Measurements from ENCODE around the gene PARD3. TPM values are rescaled to one million over a fixed set of nuclear protein-coding genes. Genes with fewer than 3 reads are reported as not detected.
"Not testable (repeated sequence)": the region's sequence is repeated elsewhere in the genome, so short reads cannot be mapped to it uniquely, and the experiment has no call there.

The PARD3 gene
- total RNA-seq, 3 donors from 2014 or later (not counting 1 experiment from before 2014, with no cell fraction given), result 0.14 to 0.49 (median 0.38) TPM

DNA sequence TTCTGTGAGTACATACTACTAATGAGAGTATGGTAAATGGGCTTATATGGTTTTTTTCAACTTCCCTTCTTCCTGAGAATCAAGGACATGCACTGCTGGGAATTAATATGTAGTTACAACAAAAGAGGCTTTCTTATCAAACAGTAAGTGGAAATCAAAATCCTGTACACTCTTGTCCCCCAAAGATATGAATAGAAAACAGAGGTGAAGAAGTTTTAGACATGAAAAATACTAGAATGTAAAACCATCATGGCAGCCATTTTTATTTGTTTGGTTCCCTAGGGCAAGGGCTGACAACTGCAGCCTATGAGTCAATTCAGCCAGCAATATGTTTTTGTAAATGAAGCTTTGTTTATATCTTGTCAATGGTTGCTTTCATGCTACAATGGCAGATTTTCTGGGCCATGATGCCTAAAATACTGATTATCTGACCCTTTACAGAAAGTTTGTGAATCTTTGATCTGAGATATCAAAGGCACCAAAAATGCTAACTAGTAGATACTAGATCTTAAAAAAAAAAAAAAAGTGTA, 422.4 kb downstream of the PARD3 start:
- H3K36me3 ChIP-seq (ENCODE audit: control insufficient read depth, insufficient read depth, low read length), result no peaks in the 10 kb centered on the region
- Mint-ChIP-seq H3K27me3 (ENCODE audit: low read depth in 2 of 2) (peaks cover 0 to 9% of the 10 kb centered on the region in 2 donors), H3K27ac (no peak overlapping the region), H3K9me3 (no peaks in the 10 kb centered on the region), H3K4me1 (no peaks in the 10 kb centered on the region), H3K4me3 (no peak overlapping the region), H3K36me3 (no peaks in the 10 kb centered on the region)
- intact Hi-C loops (cut with micrococcal nuclease), result no loop called here
- TF ChIP-seq, protein P1, sequence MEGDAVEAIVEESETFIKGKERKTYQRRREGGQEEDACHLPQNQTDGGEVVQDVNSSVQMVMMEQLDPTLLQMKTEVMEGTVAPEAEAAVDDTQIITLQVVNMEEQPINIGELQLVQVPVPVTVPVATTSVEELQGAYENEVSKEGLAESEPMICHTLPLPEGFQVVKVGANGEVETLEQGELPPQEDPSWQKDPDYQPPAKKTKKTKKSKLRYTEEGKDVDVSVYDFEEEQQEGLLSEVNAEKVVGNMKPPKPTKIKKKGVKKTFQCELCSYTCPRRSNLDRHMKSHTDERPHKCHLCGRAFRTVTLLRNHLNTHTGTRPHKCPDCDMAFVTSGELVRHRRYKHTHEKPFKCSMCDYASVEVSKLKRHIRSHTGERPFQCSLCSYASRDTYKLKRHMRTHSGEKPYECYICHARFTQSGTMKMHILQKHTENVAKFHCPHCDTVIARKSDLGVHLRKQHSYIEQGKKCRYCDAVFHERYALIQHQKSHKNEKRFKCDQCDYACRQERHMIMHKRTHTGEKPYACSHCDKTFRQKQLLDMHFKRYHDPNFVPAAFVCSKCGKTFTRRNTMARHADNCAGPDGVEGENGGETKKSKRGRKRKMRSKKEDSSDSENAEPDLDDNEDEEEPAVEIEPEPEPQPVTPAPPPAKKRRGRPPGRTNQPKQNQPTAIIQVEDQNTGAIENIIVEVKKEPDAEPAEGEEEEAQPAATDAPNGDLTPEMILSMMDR (IDR thresholded peaks at IDR 0.05), result no peak
- no peak for ATAC-seq
- no peaks in the 10 kb centered on the region for H3K27me3 ChIP-seq (ENCODE audit: control insufficient read depth, insufficient read depth, low read length)
- H3K4me3 ChIP-seq (ENCODE audit: low read length), result no peak overlapping the region
- H3K4me1 ChIP-seq (ENCODE audit: control insufficient read depth, insufficient read depth, low read length), result no peaks in the 10 kb centered on the region
- no peaks in the 10 kb centered on the region for H3K9me3 ChIP-seq (ENCODE audit: control insufficient read depth, insufficient read depth, low read length)
- no peak for DNase-seq
- no peak overlapping the region for H3K27ac ChIP-seq (ENCODE audit: low read length)

GRCh38 chr10:34391168-34391567, 423.9 kb downstream of the PARD3 start:
- H3K36me3 Mint-ChIP-seq; H3K27ac ChIP-seq (ENCODE audit: low read length); H3K9me3 ChIP-seq (ENCODE audit: control insufficient read depth, insufficient read depth, low read length); ATAC-seq; H3K4me3 ChIP-seq (ENCODE audit: low read length); H3K36me3 ChIP-seq (ENCODE audit: control insufficient read depth, insufficient read depth, low read length); H3K4me1 Mint-ChIP-seq; H3K4me1 ChIP-seq (ENCODE audit: control insufficient read depth, insufficient read depth, low read length); intact Hi-C loops (cut with micrococcal nuclease); H3K9me3 Mint-ChIP-seq; H3K4me3 Mint-ChIP-seq; H3K27me3 ChIP-seq (ENCODE audit: control insufficient read depth, insufficient read depth, low read length); H3K27ac Mint-ChIP-seq; DNase-seq: not testable (repeated sequence)
- no CpG with 5 or more reads among the region's 3 CpGs for WGBS (ENCODE audit: insufficient coverage)
- peaks cover 0 to 11% of the 10 kb centered on the region in 2 donors for H3K27me3 Mint-ChIP-seq (ENCODE audit: low read depth in 2 of 2)

DNA sequence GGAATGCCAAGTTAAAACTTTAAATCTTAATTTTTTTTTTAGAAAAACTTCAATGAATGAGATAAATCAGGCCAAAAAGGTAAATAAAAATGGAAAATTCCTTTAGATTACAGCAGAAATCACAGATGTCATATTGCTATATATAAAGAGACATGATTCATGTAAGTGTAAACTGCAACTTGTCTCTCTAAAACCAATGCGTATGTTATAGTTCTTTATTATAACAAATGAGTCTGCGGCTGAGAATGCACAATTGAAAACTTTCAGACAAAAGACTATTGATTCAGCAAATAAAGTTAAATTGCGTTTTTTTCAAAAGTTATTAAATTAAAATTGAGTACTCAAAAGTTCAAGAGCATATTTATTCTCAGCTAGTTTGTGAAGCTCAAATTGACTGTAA, 425.3 kb downstream of the PARD3 start:
- Mint-ChIP-seq H3K9me3 (no peaks in the 10 kb centered on the region), H3K27me3 (ENCODE audit: low read depth in 2 of 2) (peaks cover 0 to 11% of the 10 kb centered on the region in 2 donors), H3K4me1 (no peaks in the 10 kb centered on the region), H3K27ac (no peak overlapping the region), H3K4me3 (no peak overlapping the region), H3K36me3 (no peaks in the 10 kb centered on the region)
- Histone ChIP-seq H3K4me3 (ENCODE audit: low read length) (no peak overlapping the region), H3K9me3 (ENCODE audit: control insufficient read depth, insufficient read depth, low read length) (no peaks in the 10 kb centered on the region), H3K36me3 (ENCODE audit: control insufficient read depth, insufficient read depth, low read length) (no peaks in the 10 kb centered on the region), H3K27me3 (ENCODE audit: control insufficient read depth, insufficient read depth, low read length) (no peaks in the 10 kb centered on the region), H3K4me1 (ENCODE audit: control insufficient read depth, insufficient read depth, low read length) (no peaks in the 10 kb centered on the region), H3K27ac (ENCODE audit: low read length) (no peak overlapping the region)
- WGBS (ENCODE audit: insufficient coverage), result 67% methylated on average over 1 of the region's 3 CpGs
- ATAC-seq, result no peak
- intact Hi-C loops (cut with micrococcal nuclease), result no loop called here
- TF ChIP-seq, protein P1 (IDR thresholded peaks at IDR 0.05), result no peak
- DNase-seq, result no peak

DNA sequence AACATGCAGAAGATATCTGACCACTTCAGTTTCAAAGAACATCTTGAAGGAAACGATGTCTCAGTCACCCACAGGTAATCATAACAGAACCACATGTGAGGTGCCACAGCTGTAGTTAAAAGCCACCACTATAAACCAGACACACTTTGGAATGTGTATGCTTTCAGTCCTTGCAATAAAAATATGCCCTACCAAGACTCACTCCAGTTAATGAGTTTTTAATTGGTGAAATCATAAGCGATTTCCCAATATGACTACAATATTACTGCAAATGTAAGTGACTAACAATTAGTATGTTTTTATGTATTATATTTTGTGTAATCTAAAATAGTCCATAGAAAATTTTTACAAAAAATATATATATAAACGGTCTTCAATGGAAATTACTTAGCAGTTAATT, 428.2 kb downstream of the PARD3 start:
- TF ChIP-seq, protein P1 (IDR thresholded peaks at IDR 0.05), result no peak
- Histone ChIP-seq H3K27ac (ENCODE audit: low read length) (no peak overlapping the region), H3K9me3 (ENCODE audit: control insufficient read depth, insufficient read depth, low read length) (no peaks in the 10 kb centered on the region), H3K4me3 (ENCODE audit: low read length) (no peak overlapping the region), H3K27me3 (ENCODE audit: control insufficient read depth, insufficient read depth, low read length) (no peaks in the 10 kb centered on the region), H3K4me1 (ENCODE audit: control insufficient read depth, insufficient read depth, low read length) (no peaks in the 10 kb centered on the region), H3K36me3 (ENCODE audit: control insufficient read depth, insufficient read depth, low read length) (no peaks in the 10 kb centered on the region)
- intact Hi-C loops (cut with micrococcal nuclease), result no loop called here
- Mint-ChIP-seq H3K4me3 (no peak overlapping the region), H3K36me3 (no peaks in the 10 kb centered on the region), H3K27ac (no peak overlapping the region), H3K27me3 (ENCODE audit: low read depth in 2 of 2) (peaks cover 0 to 11% of the 10 kb centered on the region in 2 donors), H3K9me3 (no peaks in the 10 kb centered on the region), H3K4me1 (no peaks in the 10 kb centered on the region)
- 64% methylated on average over 1 of the region's 3 CpGs for WGBS (ENCODE audit: insufficient coverage)
- DNase-seq, result no peak
- ATAC-seq, result no peak
